HTERT RPE-1 (cell line): ENCODE data around the gene ARPC5L.
"Not testable (repeated sequence)": the region's sequence is repeated elsewhere in the genome, so short reads cannot be mapped to it uniquely, and the experiment has no call there.

ENCODE experiments used
- in situ Hi-C: fragments of 300-500 bp; cut with MboI; formaldehyde crosslinking; loops from 4 replicates; pipeline ENCODE4 v1.14.3; 2020; ENCODE audit warnings: low sequenced_read_pairs

ARPC5L gene

GRCh38 chr9:124861342-124862229, at the start of gene ARPC5L, which contains the start of gene RPL35:
ARPC5L (plus strand) TSS chr9:124862130; CDS start chr9:124869291, 7,161 bp downstream.
RPL35 (minus strand) TSS chr9:124861957; CDS start chr9:124861912, 45 bp downstream.
- in situ Hi-C loops = no loop called here

- in situ Hi-C loops = no loop called here
These were observed 49.5 kb upstream of the ARPC5L start for GRCh38 chr9:124812441-124812876.

- in situ Hi-C loops = no loop called here
These were observed 48.9 kb upstream of the ARPC5L start for GRCh38 chr9:124813041-124813440.

GRCh38 chr9:124813501-124814163, 48.3 kb upstream of the ARPC5L start:
- in situ Hi-C loops = no loop called here

- in situ Hi-C loops = no loop called here
These were observed 47.8 kb upstream of the ARPC5L start for GRCh38 chr9:124814164-124814535.

GRCh38 chr9:124815601-124816000, 46.3 kb upstream of the ARPC5L start:
- in situ Hi-C loops = no loop called here

GRCh38 chr9:124818431-124819281, 43.3 kb upstream of the ARPC5L start:
- in situ Hi-C loops = no loop called here

GRCh38 chr9:124820698-124821623, 41.0 kb upstream of the ARPC5L start:
- in situ Hi-C loops = no loop called here

GRCh38 chr9:124828489-124829333, 33.2 kb upstream of the ARPC5L start:
- in situ Hi-C loops = no loop called here

- in situ Hi-C loops = no loop called here
These were observed 32.6 kb upstream of the ARPC5L start for GRCh38 chr9:124829334-124829669.

GRCh38 chr9:124830593-124830992, 31.3 kb upstream of the ARPC5L start:
- in situ Hi-C loops = no loop called here

GRCh38 chr9:124831642-124832364, 30.1 kb upstream of the ARPC5L start:
- in situ Hi-C loops = no loop called here

- in situ Hi-C loops = no loop called here
These were observed 27.3 kb upstream of the ARPC5L start for GRCh38 chr9:124834591-124834990.

GRCh38 chr9:124835026-124835557, 26.8 kb upstream of the ARPC5L start:
- in situ Hi-C loops = no loop called here

- in situ Hi-C loops = not testable (repeated sequence)
These were observed 23.8 kb upstream of the ARPC5L start for GRCh38 chr9:124838132-124838531.

- in situ Hi-C loops = not testable (repeated sequence)
These were observed 23.2 kb upstream of the ARPC5L start for GRCh38 chr9:124838567-124839275.

- in situ Hi-C loops = no loop called here
These were observed 22.2 kb upstream of the ARPC5L start for GRCh38 chr9:124839612-124840299.
